Trophoblast cell (in vitro differentiated cells and primary cell): ENCODE results near the gene AHSA1.
A peak's percentile ranks its signal among the peaks of the same experiment; 100 is the strongest.

Source experiments
- DNase-seq, 2 donors: peaks; one replicate each; pipeline ENCODE4 v3.0.0-alpha.2; 2016
- H2AFZ ChIP-seq: 2 replicates; pipeline ENCODE4 v1.6.1; 2013; ENCODE audit warnings: low read length, moderate library complexity, mild to moderate bottlenecking; ENCODE audit not compliant: insufficient read depth, poor library complexity
- H2AK5ac ChIP-seq: 2 replicates; pipeline ENCODE4 v1.6.1; 2013; ENCODE audit warnings: mild to moderate bottlenecking, low read length
- H2BK120ac ChIP-seq: 2 replicates; pipeline ENCODE4 v1.6.1; 2013; ENCODE audit warnings: low read length, mild to moderate bottlenecking, moderate library complexity; ENCODE audit not compliant: insufficient read depth, poor library complexity
- H2BK12ac ChIP-seq: 2 replicates; pipeline ENCODE4 v1.6.1; 2013; ENCODE audit warnings: mild to moderate bottlenecking, low read length, moderate library complexity
- H2BK5ac ChIP-seq: 2 replicates; pipeline ENCODE4 v1.6.1; 2013; ENCODE audit warnings: low read length, low read depth, moderate library complexity, mild to moderate bottlenecking; ENCODE audit not compliant: poor library complexity
- H3K14ac ChIP-seq: 2 replicates; pipeline ENCODE4 v1.6.1; 2013; ENCODE audit warnings: mild to moderate bottlenecking, low read length
- H3K18ac ChIP-seq: 2 replicates; pipeline ENCODE4 v1.6.1; 2013; ENCODE audit warnings: mild to moderate bottlenecking, low read length
- H3K23ac ChIP-seq: 2 replicates; pipeline ENCODE4 v1.6.1; 2013; ENCODE audit warnings: low read length
- H3K27ac ChIP-seq: 2 replicates; pipeline ENCODE4 v1.5.1; 2013; ENCODE audit warnings: low read depth, mild to moderate bottlenecking, inconsistent platforms, low read length, moderate library complexity
- H3K27me3 ChIP-seq: 2 replicates; pipeline ENCODE4 v1.6.1; 2013; ENCODE audit warnings: inconsistent platforms, mild to moderate bottlenecking, low read length, moderate library complexity; ENCODE audit not compliant: insufficient read depth
- H3K36me3 ChIP-seq, 2 experiments: 1 replicate in 1 of 2; 2 replicates in 1 of 2; pipeline ENCODE4 v1.6.1; 2013; ENCODE audit warnings: low read length in 2 of 2, mild to moderate bottlenecking in 2 of 2, moderate library complexity in 1 of 2; ENCODE audit not compliant: insufficient read depth in 2 of 2, control insufficient read depth in 1 of 2
- H3K4ac ChIP-seq: 2 replicates; pipeline ENCODE4 v1.6.1; 2013; ENCODE audit warnings: low read depth, mild to moderate bottlenecking, low read length, moderate library complexity
- H3K4me1 ChIP-seq, 2 experiments: 1 replicate in 1 of 2; 2 replicates in 1 of 2; pipeline ENCODE4 v1.6.1; 2013; ENCODE audit warnings: low read length in 2 of 2, mild to moderate bottlenecking in 2 of 2, moderate library complexity in 1 of 2; ENCODE audit not compliant: insufficient read depth in 2 of 2, control insufficient read depth in 1 of 2
- H3K4me2 ChIP-seq: 2 replicates; pipeline ENCODE4 v1.6.1; 2013; ENCODE audit warnings: inconsistent platforms, mild to moderate bottlenecking, low read length, moderate library complexity
- H3K4me3 ChIP-seq: 2 replicates; pipeline ENCODE4 v1.5.1; 2013; ENCODE audit warnings: mild to moderate bottlenecking, low read depth, low read length, inconsistent platforms
- H3K79me1 ChIP-seq: one replicate; pipeline ENCODE4 v1.6.1; 2013; ENCODE audit warnings: low read length
- H3K79me2 ChIP-seq: 2 replicates; pipeline ENCODE4 v1.6.1; 2013; ENCODE audit warnings: low read length, mild to moderate bottlenecking; ENCODE audit not compliant: control insufficient read depth, insufficient read depth, poor library complexity
- H3K9ac ChIP-seq: 2 replicates; pipeline ENCODE4 v1.6.1; 2013; ENCODE audit warnings: mild to moderate bottlenecking, low read length
- H3K9me3 ChIP-seq: 2 replicates; pipeline ENCODE4 v1.6.1; 2013; ENCODE audit warnings: low read depth, mild to moderate bottlenecking, control low read depth, inconsistent platforms, low read length; ENCODE audit not compliant: insufficient read depth
- H4K12ac ChIP-seq: 2 replicates; pipeline ENCODE4 v1.6.1; 2013; ENCODE audit warnings: low read depth, mild to moderate bottlenecking, low read length, moderate library complexity
- H4K8ac ChIP-seq: 2 replicates; pipeline ENCODE4 v1.6.1; 2013; ENCODE audit warnings: low read depth, mild to moderate bottlenecking, low read length, moderate library complexity
- H4K91ac ChIP-seq: one replicate; pipeline ENCODE4 v1.6.1; 2013; ENCODE audit warnings: low read depth, mild to moderate bottlenecking, low read length, moderate library complexity
- WGBS: extraction: QIAGEN DNeasy Blood & Tissue Kit; methylation state at CpG from one replicate; pipeline ENCODE4 v1.1.7; 2013; ENCODE audit warnings: missing lambda C conversion rate; ENCODE audit not compliant: insufficient read length, insufficient coverage; ENCODE audit errors: extremely low coverage; 5-methylcytosine and 5-hydroxymethylcytosine counted together

The AHSA1 gene

GRCh38 chr14:77502109-77502782 lies 44.4 kb downstream of the AHSA1 start:
- no peak overlapping the region for H3K4me2 ChIP-seq
- no peak overlapping the region for H3K4me3 ChIP-seq
- H3K27me3 ChIP-seq, result peaks cover 21% of the 10 kb centered on the region
- H4K8ac ChIP-seq, result no peak overlapping the region
- no peak overlapping the region for H3K14ac ChIP-seq
- no peak overlapping the region for H3K27ac ChIP-seq
- no peak overlapping the region for H3K23ac ChIP-seq
- no peak overlapping the region for H2BK12ac ChIP-seq
- no peak overlapping the region for H2BK5ac ChIP-seq
- H3K4ac ChIP-seq, result no peak overlapping the region
- H3K18ac ChIP-seq, result no peak overlapping the region
- H2AFZ ChIP-seq, result no peak overlapping the region
- H2BK120ac ChIP-seq, result no peak overlapping the region
- H4K91ac ChIP-seq, result no peak overlapping the region
- peaks cover 6 to 10% of the 10 kb centered on the region in 2 experiments for H3K4me1 ChIP-seq
- no peak overlapping the region for H3K9ac ChIP-seq
- no peak overlapping the region for H4K12ac ChIP-seq
- DNase-seq, result peak; percentile 63 to 88
- H2AK5ac ChIP-seq, result no peak overlapping the region
- H3K79me1 ChIP-seq, result no peaks in the 10 kb centered on the region
- WGBS, result no CpG with 5 or more reads among the region's 11 CpGs
- H3K9me3 ChIP-seq, result peaks cover 9% of the 10 kb centered on the region
- H3K79me2 ChIP-seq, result no peaks in the 10 kb centered on the region
- H3K36me3 ChIP-seq, result peaks cover 2 to 3% of the 10 kb centered on the region in 2 experiments

GRCh38 chr14:77503138-77503537 lies 45.2 kb downstream of the AHSA1 start:
- no peak overlapping the region for H3K4me2 ChIP-seq
- H3K36me3 ChIP-seq, result peaks cover 4 to 5% of the 10 kb centered on the region in 2 experiments
- H4K8ac ChIP-seq, result no peak overlapping the region
- H2AK5ac ChIP-seq, result no peak overlapping the region
- H2AFZ ChIP-seq, result no peak overlapping the region
- no peak overlapping the region for H3K27ac ChIP-seq
- H3K4me3 ChIP-seq, result no peak overlapping the region
- H2BK12ac ChIP-seq, result no peak overlapping the region
- peaks cover 16% of the 10 kb centered on the region for H3K27me3 ChIP-seq
- H3K79me1 ChIP-seq, result peaks cover 2% of the 10 kb centered on the region
- peaks cover 6% of the 10 kb centered on the region for H3K9me3 ChIP-seq
- H2BK120ac ChIP-seq, result no peak overlapping the region
- no peak overlapping the region for H3K4ac ChIP-seq
- no peak overlapping the region for H3K23ac ChIP-seq
- H4K12ac ChIP-seq, result no peak overlapping the region
- no peak for DNase-seq
- H3K79me2 ChIP-seq, result no peaks in the 10 kb centered on the region
- peaks cover 2 to 9% of the 10 kb centered on the region in 2 experiments for H3K4me1 ChIP-seq
- H4K91ac ChIP-seq, result no peak overlapping the region
- no peak overlapping the region for H3K9ac ChIP-seq
- no peak overlapping the region for H3K18ac ChIP-seq
- no CpG with 5 or more reads among the region's 5 CpGs for WGBS
- no peak overlapping the region for H3K14ac ChIP-seq
- H2BK5ac ChIP-seq, result no peak overlapping the region

GRCh38 chr14:77505031-77505430 lies 47.1 kb downstream of the AHSA1 start:
- H3K14ac ChIP-seq, result no peak overlapping the region

GRCh38 chr14:77507762-77508161 lies 49.9 kb downstream of the AHSA1 start:
- H2BK120ac ChIP-seq, result no peak overlapping the region
- no peak overlapping the region for H3K14ac ChIP-seq
- H3K27me3 ChIP-seq, result no peaks in the 10 kb centered on the region
- no peak overlapping the region for H3K4me2 ChIP-seq
- H2BK12ac ChIP-seq, result no peak overlapping the region
- H3K9me3 ChIP-seq, result no peaks in the 10 kb centered on the region
- H3K36me3 ChIP-seq, result peaks cover 9 to 15% of the 10 kb centered on the region in 2 experiments
- H3K18ac ChIP-seq, result no peak overlapping the region
- no CpG with 5 or more reads among the region's 3 CpGs for WGBS
- H3K4me1 ChIP-seq, result peaks cover 0 to 5% of the 10 kb centered on the region in 2 experiments
- no peak overlapping the region for H2AFZ ChIP-seq
- no peak overlapping the region for H3K9ac ChIP-seq
- no peak overlapping the region for H4K12ac ChIP-seq
- no peak overlapping the region for H3K4ac ChIP-seq
- peaks cover 2% of the 10 kb centered on the region for H3K79me1 ChIP-seq
- no peak for DNase-seq
- no peak overlapping the region for H3K4me3 ChIP-seq
- H2BK5ac ChIP-seq, result no peak overlapping the region
- H2AK5ac ChIP-seq, result no peak overlapping the region
- H4K91ac ChIP-seq, result no peak overlapping the region
- H3K79me2 ChIP-seq, result no peaks in the 10 kb centered on the region
- no peak overlapping the region for H4K8ac ChIP-seq
- no peak overlapping the region for H3K27ac ChIP-seq
- no peak overlapping the region for H3K23ac ChIP-seq

More at GRCh38 chr14:77505031-77505430, 47.1 kb downstream of the AHSA1 start:
- no peak overlapping the region for H3K4ac ChIP-seq
- H2BK120ac ChIP-seq, result no peak overlapping the region
- peaks cover 2% of the 10 kb centered on the region for H3K79me1 ChIP-seq
- H3K9ac ChIP-seq, result no peak overlapping the region
- peaks cover 4 to 5% of the 10 kb centered on the region in 2 experiments for H3K36me3 ChIP-seq
- DNase-seq, result peak; percentile 80 to 88
- no peak overlapping the region for H2BK12ac ChIP-seq
- H3K4me2 ChIP-seq, result no peak overlapping the region
- H3K23ac ChIP-seq, result no peak overlapping the region
- no peaks in the 10 kb centered on the region for H3K79me2 ChIP-seq
- H3K27ac ChIP-seq, result no peak overlapping the region
- no peak overlapping the region for H4K91ac ChIP-seq
- no peak overlapping the region for H2AK5ac ChIP-seq
- no peak overlapping the region for H4K12ac ChIP-seq
- H2BK5ac ChIP-seq, result no peak overlapping the region
- WGBS, result no CpG with 5 or more reads among the region's 4 CpGs
- no peaks in the 10 kb centered on the region for H3K27me3 ChIP-seq
- H3K4me3 ChIP-seq, result no peak overlapping the region
- H3K4me1 ChIP-seq, result peaks cover 0 to 5% of the 10 kb centered on the region in 2 experiments
- no peak overlapping the region for H4K8ac ChIP-seq
- H3K9me3 ChIP-seq, result peaks cover 2% of the 10 kb centered on the region
- no peak overlapping the region for H2AFZ ChIP-seq
- no peak overlapping the region for H3K18ac ChIP-seq
